ENCODE results near the gene LHFPL2. TPM values are rescaled to one million over a fixed set of nuclear protein-coding genes. Genes with fewer than 3 reads are reported as not detected.
"Not testable (repeated sequence)": the region's sequence is repeated elsewhere in the genome, so short reads cannot be mapped to it uniquely, and the experiment has no call there.

The LHFPL2 gene
- total and polyA plus RNA-seq, 2 experiments from 2014 or later: 10.6 to 50.8 TPM

- Histone ChIP-seq H3K4me2 (peak overlapping the region; percentile 42), H3K4me3 (peak overlapping the region; percentile 49)
- H3K4me1 Mint-ChIP-seq; H3F3A ChIP-seq (replicated peaks; ENCODE audit: low read depth); ATAC-seq; H3K27me3 ChIP-seq (ENCODE audit: insufficient read depth); H3K27ac ChIP-seq (ENCODE audit: low read depth); H2AFZ ChIP-seq; H3K9me2 ChIP-seq (ENCODE audit: insufficient read depth); H4K20me1 ChIP-seq (replicated peaks; ENCODE audit: insufficient read depth); H3K27me3 Mint-ChIP-seq (ENCODE audit: insufficient read depth, low read depth, poor library complexity); H3K79me2 ChIP-seq (replicated peaks; ENCODE audit: insufficient read depth); DNase-seq (ENCODE audit: low spot score); H3K4me1 ChIP-seq (ENCODE audit: insufficient read depth); H3K36me3 ChIP-seq (ENCODE audit: insufficient read depth); H3K9me3 Mint-ChIP-seq: not testable (repeated sequence)
- peaks cover 14% of the 10 kb centered on the region for H3K36me3 Mint-ChIP-seq (ENCODE audit: low read depth)
- H3K4me3 Mint-ChIP-seq: peak overlapping the region; percentile 65
- H3K27ac Mint-ChIP-seq: peak overlapping the region; percentile 95; the same call in 1 of the 2 replicates
Measured at GRCh38 chr5:78457507-78457906, 191.1 kb downstream of the LHFPL2 start.

- H3K27me3 ChIP-seq (ENCODE audit: insufficient read depth): no peaks in the 10 kb centered on the region
- H3K4me1 Mint-ChIP-seq: no peaks in the 10 kb centered on the region; the same call in 2 of the 3 replicates
Measured at GRCh38 chr5:78449103-78449502, 199.5 kb downstream of the LHFPL2 start.

More at GRCh38 chr5:78449103-78449502, 199.5 kb downstream of the LHFPL2 start:
- Histone ChIP-seq H3K4me1 (ENCODE audit: insufficient read depth) (no peaks in the 10 kb centered on the region), H3F3A (replicated peaks; ENCODE audit: low read depth) (no peaks in the 10 kb centered on the region), H3K79me2 (replicated peaks; ENCODE audit: insufficient read depth) (no peaks in the 10 kb centered on the region), H3K4me3 (no peak overlapping the region), H3K9me2 (ENCODE audit: insufficient read depth) (no peaks in the 10 kb centered on the region), H3K36me3 (ENCODE audit: insufficient read depth) (no peaks in the 10 kb centered on the region), H3K27ac (ENCODE audit: low read depth) (no peak overlapping the region), H4K20me1 (replicated peaks; ENCODE audit: insufficient read depth) (no peaks in the 10 kb centered on the region), H2AFZ (no peak overlapping the region), H3K4me2 (no peak overlapping the region)
- Mint-ChIP-seq H3K36me3 (ENCODE audit: low read depth) (peaks cover 44% of the 10 kb centered on the region), H3K27me3 (ENCODE audit: insufficient read depth, low read depth, poor library complexity) (no peaks in the 10 kb centered on the region), H3K9me3 (peaks cover 12% of the 10 kb centered on the region; the same call in 2 of the 3 replicates), H3K27ac (no peak overlapping the region), H3K4me3 (no peak overlapping the region)
- ATAC-seq (no peak), DNase-seq (ENCODE audit: low spot score) (no peak)
- TF ChIP-seq ZNF462 (CRISPR knock-in tag; IDR thresholded peaks at IDR 0.05) (no peak), ZNF331 (CRISPR knock-in tag; IDR thresholded peaks at IDR 0.05; ENCODE audit: low read depth) (no peak), EZH2phosphoT487 (IDR thresholded peaks at IDR 0.05; ENCODE audit: unreplicated experiment) (no peak)
